ENCODE measurements around the gene COX8C.

- no peak for TF ChIP-seq CTCF (conservative IDR thresholded peaks at IDR 0.05; ENCODE audit: low read depth, low read length)
- no peak for TF ChIP-seq EZH2 (IDR thresholded peaks at IDR 0.05; ENCODE audit: borderline replicate concordance, low read depth, low read length, poor library complexity, severe bottlenecking)
Observed at GRCh38 chr14:93302688-93303581, 44.0 kb upstream of the COX8C start.
